Pancreas (tissue), 10 donors: ENCODE data around the gene BTBD19. TPM values are rescaled to one million over a fixed set of nuclear protein-coding genes. Genes with fewer than 3 reads are reported as not detected.

Experiments used
- ATAC-seq, 4 donors: fragments of 200-7000 bp; cut with Tn5 transposase; one replicate each; pipeline versions ENCODE4 v1.8.0 to v1.9.1; 2020; ENCODE audit warnings: mild to moderate bottlenecking in 4 of 4, moderate library complexity in 4 of 4
- DNase-seq, 6 donors: peaks; one replicate each; pipeline ENCODE4 v3.0.0-alpha.2; 2020
- FAIRE-seq: peaks from 2 replicates; lab custom pipeline; 2012; peaks lifted over from hg19 to GRCh38; lab: Jason Lieb, UNC
- H3K27ac ChIP-seq, 4 donors: fragments of 200-600 bp; sonication (generic); 1 replicate in 3 of 4; 2 replicates in 1 of 4; pipeline versions ENCODE4 v1.5.0 to v1.8.0; 2020
- H3K27me3 ChIP-seq, 4 donors: fragments of 200-600 bp; one replicate each; pipeline ENCODE4 v1.8.0; 2021
- H3K36me3 ChIP-seq, 3 donors: fragments of 200-600 bp; sonication (generic) in 1 of 3; one replicate each; pipeline versions ENCODE4 v1.5.0 to v1.8.0; 2020 to 2021
- H3K4me1 ChIP-seq, 3 donors: fragments of 200-600 bp; one replicate each; pipeline ENCODE4 v1.8.0; 2021
- H3K4me3 ChIP-seq, 4 donors: fragments of 200-600 bp; sonication (generic) in 2 of 4; one replicate each; pipeline versions ENCODE4 v1.5.0 to v1.8.0; 2020 to 2021
- H3K9me3 ChIP-seq, 4 donors: fragments of 200-600 bp; one replicate each; pipeline ENCODE4 v1.8.0; 2021
- CTCF ChIP-seq, 4 donors: fragments of 200-600 bp; sonication (generic) in 3 of 4; IDR thresholded peaks; one replicate each; pipeline versions ENCODE4 v1.5.0 to v1.8.0; 2021; ENCODE audit warnings: antibody characterized with exemption in 4 of 4
- WGBS, 2 donors: extraction: QIAGEN DNeasy Blood & Tissue Kit; methylation state at CpG; one replicate each; pipeline ENCODE4 v1.1.7; 2013; 5-methylcytosine and 5-hydroxymethylcytosine counted together
- intact Hi-C, 3 donors: fragments of 100-400 bp; cut with DNase I; formaldehyde crosslinking; loops; one replicate each; pipeline versions ENCODE4 v1.11.1 to v1.14.2; 2022
- polyA plus RNA-seq, 2 donors: library from polyadenylated mRNA; stranded (reverse); fragments of 200-250 nt; gene quantifications; one replicate each; pipeline ENCODE4 v1.2.3, GENCODE V29; 2013
- total RNA-seq, 6 donors: library from RNA; stranded (reverse); fragmentation: NEBNext Ultra II Directional in 4 of 6; extraction: Animal tissue kit (Norgen Biotek cat#: 25700) in 4 of 6; gene quantifications; one replicate each; pipeline versions ENCODE4 v1.2.1 to v1.2.4, GENCODE V29; 2021 to 2023
- donor health status: healthy with polysubstance abuse.
- donor health status: DM: no; HTN: no; CAD: no; lungs with moderate emphysema.
- donor health status: DM: no; HTN: no; CAD: no.
- donor health status: control.
- donor health status: control.
- donor health status: Bipolar disorder and iron deficiency.
- donor health status: DM: yes; HTN: yes; CAD: no.
- donor health status: DM: no; HTN: no; CAD: no.
- donor health status: DM: no; HTN: no; CAD: no.
- donor health status: DM: yes; HTN: yes; CAD: no.

The BTBD19 gene
- total and polyA plus RNA-seq, 8 donors, result 0.91 to 5.7 (median 2.6) TPM

- H3K9me3 ChIP-seq, result no peaks in the 10 kb centered on the region
- H3K4me1 ChIP-seq, result peaks cover 0 to 15% (median 3%) of the 10 kb centered on the region in 3 donors
- intact Hi-C loops, result loop anchor here in 1 of 3 donors (10.0 kb wide), 1 partner anchor 506 kb away; no protein-coding TSS in a partner anchor
- FAIRE-seq, result no peak
- no peak for TF ChIP-seq CTCF (IDR thresholded peaks at IDR 0.05)
- 78 to 83% methylated on average over 10 of the region's 10 CpGs for WGBS, 2 donors
- H3K36me3 ChIP-seq, result peaks cover 0 to 7% (median 2%) of the 10 kb centered on the region in 3 donors
- no peak overlapping the region for H3K4me3 ChIP-seq
- H3K27me3 ChIP-seq, result no peaks in the 10 kb centered on the region
- H3K27ac ChIP-seq, result peak overlapping the region; percentile 87 to 95 (median 92)
- no peak for ATAC-seq
- peak in 4 of 6 donors; percentile 39 to 56 (median 50) for DNase-seq
Measured at GRCh38 chr1:44798481-44799365, 9.6 kb upstream of the BTBD19 start.

- WGBS, 2 donors, result 0% methylated on average over 42 to 79 of the region's 79 CpGs
- H3K36me3 ChIP-seq, result peaks cover 0 to 19% (median 10%) of the 10 kb centered on the region in 3 donors
- peaks cover 0 to 15% (median 3%) of the 10 kb centered on the region in 3 donors for H3K4me1 ChIP-seq
- ATAC-seq, result peak; percentile 91 to 96 (median 94)
- no peaks in the 10 kb centered on the region for H3K9me3 ChIP-seq
- intact Hi-C loops, result loop anchor here in 1 of 3 donors (10.0 kb wide), 1 partner anchor 505 kb away; no protein-coding TSS in a partner anchor
- peak within 1 kb of the TSS; percentile 67 to 93 (median 80) for H3K4me3 ChIP-seq
- peak; percentile 96 to 99 (median 99) for DNase-seq
- H3K27me3 ChIP-seq, result no peaks in the 10 kb centered on the region
- TF ChIP-seq CTCF (IDR thresholded peaks at IDR 0.05), result peak; percentile 76 to 93 (median 84)
- H3K27ac ChIP-seq, result peak within 1 kb of the TSS; percentile 87 to 95 (median 92)
- FAIRE-seq, result peak; percentile 53
Measured at GRCh38 chr1:44799770-44800584, 8.3 kb upstream of the BTBD19 start, which contains the start of gene PLK3. Gene PLK3, plus strand, starts transcription at chr1:44800377. Its CDS starts 87 bp downstream, at chr1:44800464.

- H3K36me3 ChIP-seq, result peaks cover 0 to 32% (median 10%) of the 10 kb centered on the region in 3 donors
- DNase-seq, result peak in 4 of 6 donors; percentile 35 to 75 (median 44)
- 79 to 84% methylated on average over 13 of the region's 13 CpGs for WGBS, 2 donors
- no peak for TF ChIP-seq CTCF (IDR thresholded peaks at IDR 0.05)
- FAIRE-seq, result no peak
- H3K9me3 ChIP-seq, result no peaks in the 10 kb centered on the region
- no peaks in the 10 kb centered on the region for H3K27me3 ChIP-seq
- no peak overlapping the region for H3K27ac ChIP-seq
- H3K4me3 ChIP-seq, result peak overlapping the region in 2 of 4 donors; percentile 79 to 93
- ATAC-seq, result no peak
- peaks cover 6 to 24% (median 9%) of the 10 kb centered on the region in 3 donors for H3K4me1 ChIP-seq
- intact Hi-C loops, result no loop called here
Measured at GRCh38 chr1:44801491-44802305, 6.6 kb upstream of the BTBD19 start.

GRCh38 chr1:44802306-44803061, 5.8 kb upstream of the BTBD19 start:
- H3K9me3 ChIP-seq, result no peaks in the 10 kb centered on the region
- intact Hi-C loops, result no loop called here
- peak overlapping the region in 2 of 4 donors; percentile 79 to 93 for H3K4me3 ChIP-seq
- H3K27ac ChIP-seq, result no peak overlapping the region
- no peak for TF ChIP-seq CTCF (IDR thresholded peaks at IDR 0.05)
- H3K27me3 ChIP-seq, result no peaks in the 10 kb centered on the region
- peak in 3 of 6 donors; percentile 34 to 66 (median 54) for DNase-seq
- H3K4me1 ChIP-seq, result peaks cover 12 to 31% (median 17%) of the 10 kb centered on the region in 3 donors
- no peak for FAIRE-seq
- WGBS, 2 donors, result 86 to 90% methylated on average over 13 of the region's 13 CpGs
- ATAC-seq, result no peak
- H3K36me3 ChIP-seq, result peaks cover 0 to 32% (median 10%) of the 10 kb centered on the region in 3 donors
